SU-DHL-6 (cell line): ENCODE results near the gene ATXN2.

Experiments used
- CTCF ChIP-seq: fragments of 200-600 bp; sonication (generic); IDR thresholded peaks from one replicate; pipeline ENCODE4 v1.5.1; 2017; ENCODE audit warnings: antibody characterized with exemption, mild to moderate bottlenecking, low read length, moderate library complexity; ENCODE audit not compliant: insufficient read depth, poor library complexity, severe bottlenecking
- EZH2phosphoT487 ChIP-seq: fragments of 200-600 bp; sonication (generic), shearing (Covaris generic); conservative IDR thresholded peaks from 2 replicates; pipeline ENCODE4 v1.6.1; 2018; ENCODE audit warnings: mild to moderate bottlenecking, antibody characterized with exemption, low read length, moderate library complexity, mixed read lengths

- TF ChIP-seq CTCF: no peak
- no peak for TF ChIP-seq EZH2phosphoT487
These were observed 156.6 kb downstream of the ATXN2 start for GRCh38 chr12:111442301-111443045.
